GM18867 (cell line): ENCODE data around the gene ATG2A.

ENCODE experiments used
- ATAC-seq: cut with Tn5 transposase; IDR thresholded peaks from one replicate; pipeline ENCODE4 v1.9.1; 2021; ENCODE audit warnings: mild to moderate bottlenecking, moderate library complexity; ENCODE audit not compliant: unreplicated experiment

The ATG2A gene

DNA sequence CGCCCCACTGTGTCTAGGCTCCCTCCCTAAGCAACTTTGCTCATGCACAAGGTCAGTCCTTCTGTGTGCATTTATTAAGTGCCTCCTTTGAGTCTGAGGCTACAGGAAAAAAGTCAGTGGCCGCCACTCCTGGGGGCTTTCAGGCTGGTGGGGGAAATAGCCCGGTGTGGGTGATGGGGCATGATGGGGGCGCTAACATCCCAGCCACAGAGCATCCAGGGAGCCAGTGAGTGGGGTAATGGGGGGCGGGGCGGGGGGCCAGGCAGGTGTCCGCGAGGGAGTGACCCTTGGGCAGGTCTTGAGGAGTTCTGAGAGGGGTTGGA lies 28.6 kb downstream of the ATG2A start:
- no peak for ATAC-seq

DNA sequence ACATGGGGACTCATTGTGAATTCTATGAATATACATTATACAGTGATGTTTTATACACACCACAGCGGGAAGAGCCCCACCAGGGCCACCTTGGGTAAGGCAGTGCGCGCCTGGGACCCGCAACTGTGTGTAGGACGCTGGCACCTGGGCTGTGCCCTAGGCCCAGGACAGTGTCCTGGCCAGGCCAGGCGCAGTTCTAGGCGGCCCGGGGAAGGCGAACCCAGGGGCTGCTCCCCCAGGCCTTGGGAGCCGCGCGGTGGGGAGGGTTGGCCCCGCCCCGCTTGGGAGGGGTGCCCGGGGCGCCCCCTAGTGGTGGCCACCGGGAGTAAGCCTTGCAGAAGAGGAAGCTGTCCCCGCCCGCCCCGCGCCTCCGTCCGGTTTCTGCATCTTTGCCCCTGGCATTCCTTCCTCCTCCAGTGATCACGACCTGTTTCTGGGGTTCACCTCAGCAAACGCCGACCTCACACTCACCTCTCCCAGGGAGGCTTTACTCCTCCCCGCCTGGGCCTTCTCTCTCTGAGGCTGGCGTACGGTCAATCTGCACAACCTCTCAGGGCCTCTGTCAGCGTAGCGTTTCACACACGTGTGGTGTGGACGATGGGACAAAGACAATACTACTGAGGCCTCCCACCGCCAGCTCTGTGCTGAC lies 29.1 kb downstream of the ATG2A start:
- ATAC-seq: peak; percentile 71

DNA sequence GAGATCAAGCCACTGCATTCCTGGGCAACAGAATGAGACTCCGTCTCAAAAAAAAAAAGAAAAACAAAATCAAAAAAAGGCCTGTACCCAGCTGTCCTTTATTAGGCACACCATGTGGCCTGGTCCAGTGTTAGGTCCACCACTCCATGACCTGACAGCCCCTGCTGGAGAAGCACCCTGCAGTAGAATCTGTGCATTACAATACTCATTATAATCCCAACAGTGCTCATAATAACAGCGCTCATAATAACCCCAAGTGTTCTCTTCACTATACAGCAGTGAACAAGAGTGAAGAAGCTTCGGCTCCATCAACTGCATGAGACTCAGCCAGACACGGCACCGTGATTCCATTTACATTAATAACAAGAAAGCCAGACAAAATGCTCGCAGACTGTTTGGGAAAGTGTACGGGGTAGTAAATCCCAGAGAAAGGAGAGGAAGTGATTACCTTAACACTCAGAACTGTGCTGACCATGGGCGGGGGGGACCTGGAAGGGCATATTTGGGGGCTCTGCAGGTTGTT lies 29.7 kb downstream of the ATG2A start:
- peak; percentile 18 for ATAC-seq

DNA sequence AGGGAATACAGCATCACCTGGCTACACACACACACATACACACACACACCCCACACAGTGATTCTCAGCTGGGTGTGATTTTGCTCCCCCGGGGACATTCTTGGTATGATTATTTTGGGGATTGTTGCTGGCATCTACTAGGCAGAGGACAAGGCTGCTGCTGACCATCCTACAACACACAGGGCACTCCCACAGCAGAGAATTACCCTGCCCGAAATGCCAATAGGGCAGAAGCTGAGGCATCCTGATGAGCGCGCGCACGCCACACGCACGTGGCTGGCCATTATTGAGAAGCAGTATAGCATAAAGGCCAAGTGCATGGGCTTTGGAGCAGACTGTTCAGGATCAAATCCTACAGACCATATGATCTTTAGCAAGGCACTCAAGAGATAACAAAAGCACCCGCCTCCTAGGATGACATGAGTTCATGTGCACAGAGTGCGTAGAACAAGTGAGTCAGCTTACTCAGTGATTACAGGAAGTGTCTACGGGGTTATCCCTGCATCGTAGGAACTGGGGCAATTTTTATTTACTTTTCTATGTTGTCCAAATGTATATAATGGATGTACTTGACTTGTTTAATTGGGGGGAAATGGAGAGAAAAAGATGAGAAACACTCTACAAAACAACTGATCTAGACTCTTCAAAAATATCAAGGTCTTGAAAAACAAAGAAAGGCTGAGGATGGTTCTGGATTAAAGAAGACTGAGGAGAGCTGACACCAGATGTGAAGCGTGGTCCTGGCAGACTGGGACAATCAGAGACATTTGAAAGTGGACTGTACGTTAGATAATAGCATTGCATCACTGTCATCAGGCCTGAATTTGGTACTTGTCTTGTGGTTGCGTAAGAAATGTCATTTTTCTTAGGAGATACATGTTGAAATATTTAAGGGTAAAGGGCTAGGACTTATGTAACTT lies 31.4 kb downstream of the ATG2A start:
- no peak for ATAC-seq

DNA sequence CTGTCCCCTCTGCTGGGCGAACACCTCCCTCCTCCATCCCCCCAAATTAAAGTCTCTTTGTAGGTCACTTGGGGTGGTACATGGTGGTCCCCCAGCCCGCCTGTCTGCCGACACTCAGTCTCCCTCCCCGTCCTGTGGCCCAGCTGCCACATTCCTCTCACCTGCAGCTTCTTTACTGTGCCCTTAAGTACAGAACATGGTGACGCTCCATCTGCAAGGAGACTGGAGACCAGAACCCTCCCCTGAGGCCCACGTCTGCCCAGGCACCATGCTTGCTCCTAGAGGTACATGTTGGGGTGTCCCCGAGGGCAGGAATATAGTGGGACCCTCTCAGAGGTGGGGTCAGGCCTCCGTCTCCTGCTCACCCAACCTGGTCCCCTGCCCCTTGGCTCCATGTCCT lies 33.0 kb downstream of the ATG2A start:
- ATAC-seq: no peak

DNA sequence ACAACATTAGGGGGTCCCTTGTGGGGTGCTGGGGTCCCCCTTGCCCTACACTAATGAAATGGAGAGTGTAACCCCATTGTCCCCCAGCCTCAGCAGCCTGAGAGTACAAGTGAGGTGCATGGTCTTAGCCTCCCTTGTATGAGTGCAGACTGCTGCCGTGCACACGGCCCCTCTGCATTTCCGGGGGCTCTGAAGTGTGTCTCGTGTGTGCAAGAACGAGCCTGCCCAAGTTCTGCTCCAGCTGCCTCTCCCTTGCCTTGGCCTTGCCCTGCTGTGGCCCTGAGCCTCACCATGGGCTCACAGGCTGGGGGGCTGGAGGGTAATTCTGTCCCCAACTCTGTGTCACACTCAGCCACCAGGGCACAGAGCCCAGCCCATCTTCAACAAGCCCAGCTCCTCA lies 33.4 kb downstream of the ATG2A start:
- no peak for ATAC-seq

DNA sequence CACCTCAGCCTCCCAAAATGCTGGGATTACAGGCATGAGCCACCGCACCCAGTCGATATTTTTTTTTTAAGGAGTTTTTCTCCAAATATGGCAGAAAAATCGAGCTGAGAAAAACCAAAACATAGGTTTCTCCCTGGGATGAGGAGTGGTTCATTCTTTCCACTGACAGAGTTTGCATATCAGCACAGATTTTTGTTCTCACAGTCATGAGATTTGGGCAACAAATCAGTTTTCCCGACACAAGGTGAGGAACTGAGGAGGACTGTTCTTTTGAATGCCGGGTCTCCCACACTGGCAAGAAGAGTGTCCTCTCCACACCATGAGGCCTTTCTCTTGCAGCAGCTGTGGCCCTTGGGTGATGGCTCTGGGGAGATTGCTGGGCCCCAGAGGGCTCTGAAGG lies 34.8 kb downstream of the ATG2A start:
- no peak for ATAC-seq

DNA sequence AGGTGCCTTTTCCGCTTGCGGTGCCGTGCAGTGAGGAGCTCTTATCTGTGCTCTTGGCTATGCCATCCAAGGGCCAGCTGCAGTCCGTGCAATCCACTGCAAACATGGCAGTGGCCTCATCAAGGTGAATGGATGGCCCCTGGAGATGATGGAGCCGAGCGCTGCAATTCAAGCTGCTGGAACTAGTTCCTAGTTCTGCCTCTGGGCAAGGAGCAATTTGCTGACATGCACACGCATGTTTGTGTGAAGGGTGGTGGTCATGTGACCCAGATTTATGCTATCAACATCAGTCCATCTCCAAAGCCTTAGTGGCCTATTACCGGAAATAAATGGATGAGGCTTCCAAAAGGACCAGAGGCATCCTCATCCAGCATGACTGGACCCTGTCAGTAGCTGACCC lies 35.5 kb downstream of the ATG2A start:
- ATAC-seq: no peak

DNA sequence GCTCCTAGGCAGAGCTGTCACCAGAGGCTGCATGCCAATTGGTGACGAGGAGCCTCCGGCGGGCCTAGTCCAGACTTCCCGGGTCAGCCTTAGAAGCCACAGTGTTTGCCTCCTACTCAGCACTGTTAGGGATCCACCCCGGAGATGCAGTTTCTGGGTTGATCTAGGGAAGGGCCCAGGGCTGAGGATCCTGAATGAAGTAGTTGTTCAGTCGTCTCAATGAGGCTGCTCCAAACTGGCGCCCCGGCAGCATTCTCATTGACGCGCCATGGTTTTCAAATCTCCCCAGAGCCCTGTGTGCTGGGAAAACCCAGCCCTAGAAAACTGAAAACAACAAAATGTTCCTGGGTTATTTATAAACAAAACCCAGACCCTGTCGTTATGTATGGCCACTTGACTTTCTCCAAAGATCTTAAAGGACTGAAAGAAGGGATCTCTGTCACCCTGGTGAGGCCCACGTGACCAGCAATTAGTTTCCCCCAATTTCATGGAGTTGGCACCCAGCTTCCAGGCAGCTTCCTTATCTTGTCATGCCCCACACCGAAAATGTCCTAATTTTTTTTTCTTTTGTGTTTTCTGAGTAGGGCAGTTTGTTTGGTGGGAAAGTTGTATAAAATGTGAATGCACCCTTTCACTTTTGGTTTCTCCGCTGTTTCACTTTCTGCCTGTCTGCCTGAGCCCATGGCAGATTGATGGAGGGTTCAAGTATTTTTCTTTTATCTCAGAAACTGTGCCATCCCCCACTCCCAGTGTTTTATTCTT lies 36.6 kb downstream of the ATG2A start:
- ATAC-seq: no peak

DNA sequence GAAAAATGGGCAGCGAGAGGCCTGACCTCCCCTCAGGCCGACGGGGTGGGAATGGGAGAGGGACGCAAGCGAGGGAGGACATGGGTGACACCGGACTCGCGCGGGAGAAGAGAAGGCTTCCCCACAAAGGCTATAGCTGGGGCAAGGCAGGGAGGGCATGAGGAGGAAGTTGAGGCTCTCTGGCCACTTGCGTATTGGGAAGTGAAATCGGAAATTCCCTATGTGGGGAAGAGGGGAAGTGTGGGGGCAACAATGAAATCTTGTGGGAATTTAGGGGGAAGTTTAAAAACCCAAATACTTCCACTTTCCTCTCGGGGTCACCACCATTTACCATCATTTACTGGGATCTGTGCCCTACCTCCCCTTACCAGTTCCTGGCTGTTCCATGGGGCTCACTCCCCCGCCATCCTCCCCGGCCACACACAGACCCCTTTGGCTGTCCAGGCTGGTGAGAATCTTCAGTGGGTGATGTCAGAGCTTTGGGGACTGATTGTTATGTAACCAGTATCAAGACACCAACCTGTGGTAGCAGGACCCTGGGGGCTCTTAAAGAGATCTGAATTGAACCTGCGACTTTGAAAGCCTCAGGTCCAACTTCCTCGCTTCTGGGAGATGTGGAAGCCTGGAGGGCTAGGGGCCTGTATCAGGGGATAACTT lies 37.6 kb downstream of the ATG2A start:
- no peak for ATAC-seq

DNA sequence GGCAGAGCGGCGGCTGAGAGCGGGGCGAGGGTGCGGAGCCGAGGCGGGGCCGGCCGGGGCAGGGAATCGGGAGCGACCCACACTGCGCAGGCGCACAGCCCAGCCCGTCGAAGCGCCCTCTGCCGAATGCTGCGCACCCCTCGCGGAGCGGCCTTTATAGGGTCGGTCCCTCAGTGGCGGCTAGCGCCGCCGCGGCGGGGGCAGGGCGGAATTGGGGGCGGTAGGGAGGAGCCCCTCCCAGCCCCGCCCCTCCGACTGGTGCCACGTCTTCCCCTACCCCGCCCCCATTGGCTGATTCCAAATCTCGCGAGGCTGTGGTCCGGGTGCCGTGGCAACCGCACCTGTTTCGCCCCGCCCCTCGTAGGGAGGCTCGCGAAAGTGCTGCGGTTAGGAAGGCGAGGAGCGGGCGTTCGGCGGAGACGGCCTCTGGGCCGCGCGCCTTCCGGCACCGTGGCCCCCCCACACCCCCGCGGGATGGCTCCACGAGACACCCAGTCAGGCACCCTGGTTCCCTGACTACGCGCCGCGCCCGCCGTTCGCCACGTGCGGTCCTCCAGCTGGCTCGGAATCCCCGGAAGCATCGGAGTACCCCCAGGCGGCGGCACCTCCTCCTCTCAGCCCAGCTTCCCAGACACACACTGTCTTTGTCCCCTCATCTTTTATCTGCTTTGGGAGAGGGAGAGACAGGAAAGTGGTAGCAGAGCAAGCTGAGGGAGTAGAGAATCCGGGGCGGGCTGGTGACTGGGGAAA lies 38.3 kb downstream of the ATG2A start, which contains the start of gene EHD1:
Gene EHD1 (minus strand): TSS at position 128 of the 750 bp plus-strand sequence. CDS start 157 bp downstream, outside the sequence.
- ATAC-seq: peak; percentile 67

DNA sequence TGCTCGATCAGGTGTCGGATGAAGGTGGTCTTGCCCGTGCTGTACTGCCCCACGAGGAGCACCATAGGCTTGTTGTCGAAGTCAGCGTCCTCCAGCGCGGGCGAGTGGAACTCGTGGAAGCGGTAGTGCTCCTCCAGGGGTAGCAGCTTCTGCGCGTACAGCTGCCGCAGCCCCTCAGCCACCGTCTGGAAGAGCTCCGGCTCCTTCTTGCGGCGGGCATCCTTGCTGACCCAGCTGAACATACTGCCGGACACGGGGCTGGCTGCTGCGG lies 38.9 kb downstream of the ATG2A start:
- no peak for ATAC-seq

DNA sequence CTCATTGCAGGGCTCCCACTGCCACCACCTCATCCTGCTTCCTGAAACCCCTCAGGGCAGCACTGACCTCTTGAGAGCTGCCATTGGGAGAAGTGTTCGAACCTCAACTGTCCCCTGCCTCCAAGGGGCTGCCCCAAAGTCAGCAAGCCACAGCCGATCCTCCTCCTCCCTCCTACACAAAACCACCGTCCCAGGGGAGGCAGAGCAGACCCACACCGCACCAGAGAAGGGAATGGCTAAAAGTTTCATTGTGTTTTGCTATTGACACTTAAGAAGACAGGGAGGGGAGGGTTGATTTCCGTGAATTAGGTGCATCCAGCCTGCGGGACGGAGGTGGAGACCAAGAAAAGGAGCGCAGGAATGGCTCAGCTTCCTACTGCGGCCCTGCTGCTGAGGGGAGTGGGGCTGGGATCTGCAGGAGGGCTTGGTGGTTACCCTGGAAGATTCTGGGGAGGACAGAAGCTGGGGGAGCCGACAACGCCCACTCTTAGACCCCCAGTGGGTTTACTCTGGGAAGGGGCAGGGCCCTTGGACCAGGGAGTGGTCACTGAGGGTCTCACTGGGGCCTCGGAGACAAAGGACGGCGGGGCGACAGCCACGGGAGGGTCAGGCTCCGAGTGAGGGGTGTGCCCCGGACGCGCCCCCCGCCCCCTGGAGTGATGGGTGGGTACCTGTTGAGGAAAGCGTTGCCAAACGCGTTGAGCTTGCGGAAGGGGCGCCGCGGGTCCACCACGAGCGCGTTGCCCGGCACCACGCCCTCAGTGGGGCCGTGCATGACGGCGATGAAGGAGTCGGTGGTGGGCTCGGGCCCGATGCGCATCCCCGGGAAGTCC lies 39.4 kb downstream of the ATG2A start:
- no peak for ATAC-seq

DNA sequence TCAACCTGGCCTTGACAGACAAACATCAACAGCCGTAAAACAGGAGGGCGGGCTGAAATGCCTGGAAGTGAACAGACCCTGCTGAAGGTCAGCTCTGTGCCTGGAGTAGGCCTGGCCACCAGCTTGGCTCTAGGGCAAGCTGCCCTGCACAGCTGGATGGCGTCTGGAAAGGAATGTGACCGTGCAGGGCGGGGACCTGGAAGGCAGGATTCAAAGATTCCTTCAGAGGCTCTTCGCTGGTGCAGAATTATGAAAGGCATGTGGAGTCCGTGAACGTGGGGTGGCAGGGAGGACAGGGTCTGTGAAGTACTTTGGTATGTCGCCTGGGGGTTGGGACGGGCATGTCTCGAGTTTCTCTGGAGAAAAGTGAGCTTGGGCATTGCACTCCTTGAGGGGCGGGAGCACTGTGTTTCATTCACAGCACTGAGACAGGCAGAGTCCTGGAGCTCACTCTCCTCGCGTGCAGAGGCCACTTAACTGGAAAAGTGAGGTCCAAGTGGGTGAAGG lies 40.1 kb downstream of the ATG2A start:
- ATAC-seq: no peak

DNA sequence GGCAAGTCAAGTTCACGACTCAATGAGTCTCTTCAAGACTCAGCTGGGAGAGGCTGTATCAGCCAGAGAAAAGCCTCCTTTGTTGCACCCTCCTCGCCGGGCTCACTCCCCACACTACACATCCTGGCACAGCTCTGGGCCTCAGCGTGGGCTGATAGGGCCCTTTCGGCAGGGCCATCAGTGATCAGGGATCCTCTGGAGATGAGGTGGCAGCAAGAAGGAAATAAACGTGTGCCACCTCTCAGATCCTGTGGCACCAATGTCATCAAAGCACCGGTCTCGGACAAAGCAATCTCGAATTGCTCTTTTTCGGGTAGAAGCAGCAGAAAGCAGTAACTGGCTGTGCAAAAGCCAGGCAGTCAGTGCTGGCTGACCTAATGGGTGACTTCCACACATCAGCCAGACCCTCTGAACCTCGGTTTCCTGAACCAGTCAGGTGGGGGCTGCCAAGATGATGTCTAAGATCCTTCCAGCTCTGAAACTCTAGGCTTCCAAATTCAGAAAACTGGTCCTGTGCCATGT lies 40.7 kb downstream of the ATG2A start:
- ATAC-seq: no peak

DNA sequence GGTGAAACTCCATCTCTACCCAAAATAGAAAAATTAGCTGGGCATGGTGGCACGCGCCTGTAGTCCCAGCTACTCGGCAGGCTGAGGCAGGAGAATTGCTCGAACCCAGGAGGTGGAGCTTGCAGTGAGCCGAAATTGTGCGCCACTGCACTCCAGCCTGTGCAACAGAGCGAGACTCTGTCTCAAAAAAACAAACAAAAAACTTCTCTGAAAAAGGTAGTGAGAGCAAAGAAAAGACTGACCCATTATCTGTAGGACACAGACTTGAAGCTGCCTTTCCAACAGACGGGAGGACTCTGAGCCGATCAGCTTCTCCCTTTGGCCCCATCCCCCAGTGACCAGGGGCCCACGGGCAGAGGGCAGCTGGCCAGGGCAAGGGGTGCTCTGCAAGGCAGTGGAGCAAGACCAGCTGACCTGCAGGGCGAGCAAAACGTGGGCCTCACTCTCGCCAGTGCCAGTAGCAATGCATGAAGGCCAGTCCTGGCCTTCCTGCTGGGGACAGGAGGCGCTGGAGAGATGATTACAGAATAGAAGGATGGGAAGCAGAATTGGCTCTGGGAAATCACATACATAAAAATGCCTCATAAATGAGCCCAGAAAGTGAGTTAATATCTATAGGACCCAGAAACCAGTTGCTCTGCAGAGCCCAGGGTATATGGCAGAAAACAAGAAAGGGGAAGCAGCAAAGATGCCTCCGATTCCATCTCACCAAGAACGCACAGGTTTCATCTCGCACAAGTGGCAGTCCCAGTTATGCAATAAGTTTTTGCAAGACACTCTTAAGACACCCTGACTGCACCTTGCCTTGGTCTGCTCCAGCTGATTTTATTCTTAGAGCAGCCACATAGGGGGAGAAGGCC lies 41.4 kb downstream of the ATG2A start:
- ATAC-seq: no peak

DNA sequence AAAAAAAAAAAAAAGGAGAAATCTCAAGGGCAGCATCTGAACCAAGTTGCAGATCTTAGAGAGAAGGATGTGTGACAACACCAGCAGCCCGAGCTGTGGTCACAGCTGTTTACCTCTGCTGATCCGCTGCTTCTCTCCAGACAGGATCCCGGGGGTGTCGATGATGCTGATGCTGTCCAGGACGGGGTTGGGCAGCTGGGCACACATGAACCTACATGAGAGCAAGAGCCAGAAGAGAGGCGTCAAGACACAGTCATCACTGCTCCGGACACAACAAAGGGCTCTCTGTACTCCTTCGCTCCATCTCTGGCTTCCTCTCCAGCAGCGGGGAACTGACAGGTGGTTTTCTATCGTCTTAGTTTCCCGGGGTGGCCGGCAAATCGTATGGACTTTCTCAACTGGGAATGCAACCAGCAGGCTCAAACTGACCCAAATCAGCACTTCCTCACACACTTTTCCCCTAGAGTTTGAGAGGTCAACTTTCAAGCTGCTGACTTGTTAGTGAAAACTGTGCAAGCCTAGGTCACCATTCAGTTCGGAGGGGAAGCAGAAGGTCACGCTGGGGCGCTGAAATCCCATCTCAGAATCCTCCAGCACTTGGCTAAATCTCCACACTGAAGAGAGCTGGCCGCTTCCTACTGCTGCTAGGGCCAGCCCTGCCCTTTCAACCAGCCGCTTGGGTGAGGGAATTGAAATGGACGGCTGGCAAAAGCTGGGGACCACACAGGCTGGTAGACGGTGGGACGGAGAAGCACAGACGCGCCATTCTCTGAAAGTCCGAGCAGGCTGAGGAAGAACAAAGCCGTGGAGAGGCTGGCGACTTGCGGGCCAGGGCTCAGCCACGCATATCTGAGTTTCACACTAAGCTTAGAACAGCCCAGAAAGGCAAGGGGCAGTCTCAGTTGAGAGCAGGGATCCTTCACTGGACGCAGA lies 42.4 kb downstream of the ATG2A start:
- no peak for ATAC-seq
